ENCODE data around the gene FJX1. TPM values are rescaled to one million over a fixed set of nuclear protein-coding genes. Genes with fewer than 3 reads are reported as not detected.
"Not testable (repeated sequence)": the region's sequence is repeated elsewhere in the genome, so short reads cannot be mapped to it uniquely, and the experiment has no call there.

The FJX1 gene
- total RNA-seq, 1 experiment from 2014 or later = 13.5 TPM

DNA sequence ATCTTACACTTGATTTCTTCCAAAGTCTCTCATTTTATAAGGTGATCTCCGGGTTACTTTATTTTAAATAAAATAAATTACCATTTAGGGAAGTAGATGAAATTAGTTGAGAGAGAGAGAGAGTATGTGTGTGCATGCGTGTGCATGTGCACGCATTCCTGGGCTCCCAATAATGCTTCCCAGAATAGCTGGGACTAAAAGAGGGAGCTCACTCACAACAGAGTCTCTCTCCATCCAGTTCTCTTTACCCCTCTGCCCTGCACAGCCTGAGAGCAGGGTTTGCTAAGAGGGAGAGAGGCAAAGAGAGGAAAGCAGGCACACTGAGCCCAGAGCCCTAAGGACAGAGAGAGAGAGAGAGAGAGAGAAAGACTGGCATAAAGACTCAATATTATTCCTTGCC is 33.0 kb downstream of the FJX1 start:
- in situ Hi-C loops (cut with HindIII; ENCODE audit: low pct_unique_long_range_greater_than_20kb, low sequenced_read_pairs) = no loop called here
- no peak for DNase-seq (ENCODE audit: low read depth, low spot score)

DNA sequence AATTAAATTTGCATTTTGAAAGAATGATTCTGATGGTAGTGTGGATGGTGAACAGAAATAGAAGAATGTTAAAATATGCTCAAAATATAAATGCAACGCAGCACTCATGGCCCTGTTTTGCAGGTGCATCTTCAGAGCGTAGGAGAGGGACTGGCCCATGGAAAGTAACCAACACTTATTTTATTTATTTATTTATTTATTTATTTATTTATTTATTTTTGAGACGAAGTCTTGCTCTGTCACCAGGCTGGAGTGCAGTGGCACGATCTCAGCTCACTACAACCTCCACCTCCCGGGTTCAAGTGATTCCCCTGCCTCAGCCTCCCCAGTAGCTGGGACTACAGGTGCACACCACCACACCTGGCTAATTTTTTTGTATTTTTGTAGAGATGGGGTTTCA is 34.5 kb downstream of the FJX1 start:
- in situ Hi-C loops (cut with HindIII; ENCODE audit: low pct_unique_long_range_greater_than_20kb, low sequenced_read_pairs); DNase-seq (ENCODE audit: low read depth, low spot score): not testable (repeated sequence)

DNA sequence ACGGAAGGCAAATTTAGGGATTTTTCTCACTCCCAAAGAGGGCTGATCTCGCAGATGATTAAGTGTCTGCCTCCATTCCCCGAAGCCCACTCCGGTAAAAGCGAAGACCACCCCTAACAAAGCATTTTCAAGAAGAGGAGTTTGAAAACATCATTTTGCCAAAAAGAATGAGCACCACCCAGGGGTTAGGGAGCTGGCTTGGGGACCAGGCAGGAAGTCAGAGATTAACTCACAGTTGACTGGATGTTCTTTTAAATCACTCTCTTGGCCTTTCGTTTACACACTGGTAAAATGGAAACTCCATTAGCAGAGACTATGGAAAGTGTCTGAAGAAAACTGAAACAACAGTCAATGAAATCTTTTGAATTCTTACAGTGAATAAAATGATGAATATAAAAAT is 36.5 kb downstream of the FJX1 start:
- no peak for DNase-seq (ENCODE audit: low read depth, low spot score)
- in situ Hi-C loops (cut with HindIII; ENCODE audit: low pct_unique_long_range_greater_than_20kb, low sequenced_read_pairs) = no loop called here

DNA sequence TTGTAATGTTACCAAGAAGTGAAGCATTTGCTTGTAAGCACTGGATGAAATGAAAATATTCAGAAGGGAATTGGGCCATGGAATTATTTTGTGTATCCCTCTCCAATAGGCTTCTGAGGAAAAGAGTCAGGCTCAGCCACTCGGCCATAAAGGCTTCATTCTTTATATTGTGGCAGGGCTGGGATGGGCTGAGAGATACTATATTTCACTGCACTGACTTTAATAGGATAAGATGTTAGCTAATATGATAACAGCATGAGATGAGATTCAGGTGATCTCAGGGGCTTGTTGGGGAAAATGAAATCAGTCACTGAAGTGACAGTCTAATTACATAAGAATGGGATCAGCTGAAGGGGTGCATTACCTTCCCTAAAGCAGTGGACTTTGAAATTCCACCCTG is 37.0 kb downstream of the FJX1 start:
- in situ Hi-C loops (cut with HindIII; ENCODE audit: low pct_unique_long_range_greater_than_20kb, low sequenced_read_pairs) = no loop called here
- no peak for DNase-seq (ENCODE audit: low read depth, low spot score)

DNA sequence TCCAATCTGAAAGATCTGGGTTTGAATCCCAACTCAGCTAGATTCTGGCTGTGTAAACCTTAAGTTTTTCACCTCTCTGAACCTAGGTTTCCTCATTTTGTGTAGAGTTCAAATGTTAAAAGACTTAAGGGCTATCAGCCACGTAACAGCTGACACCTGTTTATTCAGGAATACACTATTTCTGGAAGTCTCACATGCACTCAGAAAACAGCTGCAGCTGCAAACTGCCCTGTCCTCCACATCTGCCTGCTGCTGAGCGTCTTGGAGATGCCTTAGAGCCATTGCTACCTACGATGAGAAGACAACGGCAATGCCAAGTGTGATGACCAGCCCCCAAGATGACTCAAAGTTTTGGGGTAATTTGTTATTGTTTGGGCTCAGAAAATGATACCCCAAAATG is 37.6 kb downstream of the FJX1 start:
- in situ Hi-C loops (cut with HindIII; ENCODE audit: low pct_unique_long_range_greater_than_20kb, low sequenced_read_pairs) = no loop called here

DNA sequence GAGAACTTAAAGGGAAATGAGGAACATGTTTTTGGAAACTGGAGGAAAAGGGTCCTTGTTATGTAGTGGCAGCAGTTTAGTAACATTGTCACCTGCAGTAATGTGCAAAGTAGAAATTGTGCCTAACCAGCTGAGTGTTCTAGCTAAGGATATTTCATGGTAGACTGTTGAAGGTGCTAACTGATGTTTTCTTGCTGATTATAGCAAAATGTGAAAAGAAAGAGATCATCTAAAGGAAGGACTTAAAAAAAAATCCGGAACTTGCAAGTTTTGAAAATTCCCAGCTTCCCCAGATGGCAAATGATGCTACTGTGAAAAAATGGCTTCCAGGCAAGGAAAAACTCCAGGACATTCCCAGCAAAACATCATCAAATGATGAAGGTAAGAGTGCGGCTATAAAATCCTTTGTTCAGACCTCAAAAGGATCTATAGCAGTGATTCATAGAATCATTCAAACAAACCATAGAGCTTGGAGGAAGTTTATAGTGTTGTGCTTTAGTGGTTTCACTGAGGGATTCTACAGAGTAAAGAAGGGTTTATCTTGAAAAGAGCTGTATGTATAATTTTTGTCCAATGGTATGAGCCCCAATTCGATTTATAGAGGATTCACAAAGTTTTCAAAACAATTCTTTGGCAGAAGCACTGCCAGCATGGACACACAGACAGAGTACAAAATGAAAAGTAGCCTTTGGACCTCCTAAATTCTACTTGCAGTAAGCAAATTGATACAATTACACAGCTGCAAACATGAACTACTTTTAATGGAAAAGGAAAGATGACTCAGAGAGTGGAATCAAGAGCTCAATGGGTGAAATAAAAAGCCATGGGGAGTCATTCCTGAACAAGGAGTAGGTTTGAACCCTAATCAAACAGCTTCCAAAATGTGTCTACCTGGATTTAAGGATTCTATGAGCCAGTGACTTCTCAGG is 40.0 kb downstream of the FJX1 start:
- no peak for DNase-seq (ENCODE audit: low read depth, low spot score)
- in situ Hi-C loops (cut with HindIII; ENCODE audit: low pct_unique_long_range_greater_than_20kb, low sequenced_read_pairs) = no loop called here

More for the DNA sequence above, 37.6 kb downstream of the FJX1 start:
- DNase-seq (ENCODE audit: low read depth, low spot score) = no peak

DNA sequence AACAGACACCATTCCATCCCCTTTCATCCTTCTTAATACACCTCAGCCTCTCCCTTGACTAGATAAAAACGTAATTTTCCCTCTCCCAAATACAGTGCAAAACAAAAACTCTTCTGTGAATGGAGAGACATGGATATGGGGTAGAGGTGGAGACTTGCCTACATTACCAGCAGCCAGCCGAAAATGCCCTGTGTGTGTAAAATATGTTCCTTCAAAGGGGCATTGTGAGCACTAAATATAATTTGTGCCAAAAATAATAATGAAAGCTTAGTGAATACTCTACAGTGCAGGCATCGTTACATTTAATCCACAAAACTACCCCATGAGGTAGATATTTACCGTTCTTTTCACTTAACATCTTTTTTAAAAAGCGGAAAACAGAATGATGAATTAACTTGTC is 43.3 kb downstream of the FJX1 start:
- no peak for DNase-seq (ENCODE audit: low read depth, low spot score)
- in situ Hi-C loops (cut with HindIII; ENCODE audit: low pct_unique_long_range_greater_than_20kb, low sequenced_read_pairs) = no loop called here

DNA sequence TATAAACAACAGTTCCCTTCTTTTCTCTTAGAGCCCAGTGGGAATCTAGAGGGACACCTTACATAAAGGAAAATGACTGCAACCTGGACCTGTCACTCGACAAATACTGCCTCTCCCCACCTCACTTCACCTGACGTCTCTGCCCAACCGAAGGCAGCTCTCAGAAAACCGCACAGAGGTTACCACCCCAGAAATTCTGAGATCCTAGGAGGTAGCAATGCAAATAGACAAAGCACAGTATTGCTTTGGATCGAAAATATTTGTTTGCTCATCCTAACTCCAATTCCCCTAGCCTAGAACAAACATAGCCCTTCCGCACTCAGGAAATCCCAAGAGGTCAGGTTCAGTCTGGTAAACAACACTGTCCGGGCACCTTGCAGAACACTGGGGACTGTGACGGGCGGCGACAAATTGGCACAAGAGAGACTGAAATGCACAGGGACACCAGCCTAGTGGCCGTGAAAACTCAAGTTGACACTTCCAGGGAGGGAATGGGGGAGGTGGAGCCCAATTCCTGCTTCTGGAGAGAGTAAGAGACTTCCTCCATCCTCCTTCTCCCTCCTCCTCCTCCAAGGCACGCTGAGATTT is 43.9 kb downstream of the FJX1 start:
- in situ Hi-C loops (cut with HindIII; ENCODE audit: low pct_unique_long_range_greater_than_20kb, low sequenced_read_pairs) = no loop called here
- no peak for DNase-seq (ENCODE audit: low read depth, low spot score)

DNA sequence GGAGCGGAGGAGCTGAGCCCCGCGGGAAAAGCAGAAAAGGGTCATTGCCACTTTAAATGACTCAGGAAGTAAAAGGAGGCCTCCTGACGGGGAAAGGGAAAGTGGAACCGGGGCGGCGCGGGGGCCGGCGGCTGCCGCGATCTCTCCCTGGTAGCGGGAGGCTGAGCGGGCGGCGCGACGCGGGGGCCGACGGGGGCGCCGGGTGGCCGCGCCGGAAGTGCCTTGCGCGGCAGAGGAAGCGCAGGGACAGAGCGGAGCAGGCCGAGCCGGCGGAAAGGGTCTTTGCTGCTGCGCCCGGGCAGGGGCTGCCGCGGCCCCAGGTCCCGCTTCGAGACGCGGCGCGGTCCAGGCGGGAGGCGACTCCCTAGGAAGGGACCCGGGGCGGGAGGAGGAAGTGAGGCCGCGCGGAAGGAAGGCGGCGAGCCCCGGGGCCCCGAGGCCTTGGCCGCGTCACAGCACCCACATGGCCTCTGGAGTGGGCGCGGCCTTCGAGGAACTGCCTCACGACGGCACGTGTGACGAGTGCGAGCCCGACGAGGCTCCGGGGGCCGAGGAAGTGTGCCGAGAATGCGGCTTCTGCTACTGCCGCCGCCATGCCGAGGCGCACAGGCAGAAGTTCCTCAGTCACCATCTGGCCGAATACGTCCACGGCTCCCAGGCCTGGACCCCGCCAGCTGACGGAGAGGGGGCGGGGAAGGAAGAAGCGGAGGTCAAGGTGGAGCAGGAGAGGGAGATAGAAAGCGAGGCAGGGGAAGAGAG is 44.6 kb downstream of the FJX1 start, which contains the start of gene TRIM44:
TRIM44 (plus strand) TSS at position 127 of the 759 bp plus-strand sequence; CDS start at position 464, 337 bp downstream.
- in situ Hi-C loops (cut with HindIII; ENCODE audit: low pct_unique_long_range_greater_than_20kb, low sequenced_read_pairs) = no loop called here
- DNase-seq (ENCODE audit: low read depth, low spot score) = peak; percentile 84

DNA sequence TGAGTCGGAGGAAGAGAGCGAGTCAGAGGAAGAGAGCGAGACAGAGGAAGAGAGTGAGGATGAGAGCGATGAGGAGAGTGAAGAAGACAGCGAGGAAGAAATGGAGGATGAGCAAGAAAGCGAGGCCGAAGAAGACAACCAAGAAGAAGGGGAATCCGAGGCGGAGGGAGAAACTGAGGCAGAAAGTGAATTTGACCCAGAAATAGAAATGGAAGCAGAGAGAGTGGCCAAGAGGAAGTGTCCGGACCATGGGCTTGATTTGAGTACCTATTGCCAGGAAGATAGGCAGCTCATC is 45.1 kb downstream of the FJX1 start:
- in situ Hi-C loops (cut with HindIII; ENCODE audit: low pct_unique_long_range_greater_than_20kb, low sequenced_read_pairs) = no loop called here
- DNase-seq (ENCODE audit: low read depth, low spot score) = no peak

DNA sequence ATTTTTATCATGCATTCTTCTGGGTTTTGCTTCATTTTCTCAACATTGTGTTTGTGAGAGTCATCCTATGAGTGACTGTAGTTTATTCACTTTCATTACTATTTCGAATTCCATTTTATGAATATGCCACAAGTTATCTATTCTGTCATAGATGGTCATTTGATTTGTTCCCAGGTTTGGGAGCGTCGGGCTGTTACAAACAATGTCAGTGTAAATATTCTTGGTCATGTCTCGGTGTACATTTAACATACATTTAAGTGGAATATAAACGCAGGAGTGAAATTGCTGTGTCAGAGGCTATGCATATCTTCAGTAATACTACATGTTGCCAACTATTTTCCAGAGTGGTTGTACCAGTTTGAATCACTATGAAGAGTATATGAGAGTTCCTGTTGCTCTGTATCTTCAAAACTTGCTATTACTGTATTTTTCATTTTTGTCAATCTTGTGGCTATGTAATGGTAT is 46.7 kb downstream of the FJX1 start:
- in situ Hi-C loops (cut with HindIII; ENCODE audit: low pct_unique_long_range_greater_than_20kb, low sequenced_read_pairs) = no loop called here
- no peak for DNase-seq (ENCODE audit: low read depth, low spot score)

DNA sequence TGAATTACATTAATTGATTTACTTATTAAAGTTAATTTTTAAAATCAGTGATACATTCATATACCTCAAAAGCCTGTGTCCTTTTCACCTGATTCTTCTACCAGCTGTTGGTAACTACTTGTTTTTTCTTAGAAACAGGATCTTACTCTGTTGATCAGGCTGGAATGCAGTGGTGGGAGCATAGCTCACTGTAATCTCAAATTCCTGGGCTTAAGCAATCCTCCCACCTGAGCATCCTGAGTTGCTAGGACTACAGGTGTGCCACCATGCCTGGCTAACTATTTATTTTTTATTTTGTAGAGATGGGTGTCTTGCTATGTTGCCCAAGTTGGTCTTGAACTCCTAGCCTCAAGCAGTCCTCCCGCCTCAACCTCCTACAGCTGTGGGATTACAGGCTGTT is 49.0 kb downstream of the FJX1 start:
- in situ Hi-C loops (cut with HindIII; ENCODE audit: low pct_unique_long_range_greater_than_20kb, low sequenced_read_pairs) = no loop called here
- no peak for DNase-seq (ENCODE audit: low read depth, low spot score)

DNA sequence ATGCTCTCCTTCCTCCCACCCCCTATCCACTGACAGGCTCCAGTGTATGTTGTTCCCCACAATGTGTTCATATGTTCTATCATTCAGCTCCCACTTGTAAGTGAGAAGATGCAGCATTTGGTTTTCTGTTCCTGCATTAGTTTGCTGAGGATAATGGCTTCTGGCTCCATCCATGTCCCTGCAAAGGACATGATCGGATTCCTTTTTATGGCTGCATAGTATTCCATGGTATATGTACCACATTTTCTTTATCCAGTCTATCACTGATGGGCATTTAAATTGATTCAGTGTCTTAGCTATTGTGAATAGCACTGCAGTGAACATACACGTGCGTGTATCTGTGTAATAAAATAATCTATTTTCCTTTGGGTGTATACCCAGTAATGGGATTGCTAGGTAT is 50.1 kb downstream of the FJX1 start:
- DNase-seq (ENCODE audit: low read depth, low spot score); in situ Hi-C loops (cut with HindIII; ENCODE audit: low pct_unique_long_range_greater_than_20kb, low sequenced_read_pairs): not testable (repeated sequence)

Other genes with a start within 250 kb of the FJX1 start
- 0.03 and 0.71 TPM in 2 replicates for gene SLC1A2, start 198.9 kb upstream of the FJX1 start, total RNA-seq (2014; rRNA removed; shearing (Covaris generic))
- gene PAMR1, start 92.8 kb upstream of the FJX1 start, total RNA-seq (2014; rRNA removed; shearing (Covaris generic)) = not detected in 2 replicates
- 30.6 and 32.2 TPM in 2 replicates for gene TRIM44, start 44.3 kb downstream of the FJX1 start, total RNA-seq (2014; rRNA removed; shearing (Covaris generic))

Measured in SK-MEL-5 (cell line).